Subcutaneous adipose tissue (tissue), 4 donors: ENCODE measurements around the gene CEP72. TPM values are rescaled to one million over a fixed set of nuclear protein-coding genes. Genes with fewer than 3 reads are reported as not detected.

Experiments
- total RNA-seq, 4 donors: library from RNA; depleted of rRNA; stranded (reverse); fragments of >200 nt; gene quantifications; one replicate each; pipeline ENCODE4 v1.1.0, GENCODE V29; 2016
- TF ChIP-seq, protein P1 (sequence below): fragments of 450-650 bp; IDR thresholded peaks from one replicate; pipeline ENCODE4 v1.5.1; 2016; ENCODE audit warnings: low read depth, mild to moderate bottlenecking, control low read depth, antibody characterized with exemption, moderate library complexity

Gene CEP72
- total RNA-seq, 4 donors from 2014 or later = 1.8 to 5.3 (median 2.9) TPM

- TF ChIP-seq, protein P1, sequence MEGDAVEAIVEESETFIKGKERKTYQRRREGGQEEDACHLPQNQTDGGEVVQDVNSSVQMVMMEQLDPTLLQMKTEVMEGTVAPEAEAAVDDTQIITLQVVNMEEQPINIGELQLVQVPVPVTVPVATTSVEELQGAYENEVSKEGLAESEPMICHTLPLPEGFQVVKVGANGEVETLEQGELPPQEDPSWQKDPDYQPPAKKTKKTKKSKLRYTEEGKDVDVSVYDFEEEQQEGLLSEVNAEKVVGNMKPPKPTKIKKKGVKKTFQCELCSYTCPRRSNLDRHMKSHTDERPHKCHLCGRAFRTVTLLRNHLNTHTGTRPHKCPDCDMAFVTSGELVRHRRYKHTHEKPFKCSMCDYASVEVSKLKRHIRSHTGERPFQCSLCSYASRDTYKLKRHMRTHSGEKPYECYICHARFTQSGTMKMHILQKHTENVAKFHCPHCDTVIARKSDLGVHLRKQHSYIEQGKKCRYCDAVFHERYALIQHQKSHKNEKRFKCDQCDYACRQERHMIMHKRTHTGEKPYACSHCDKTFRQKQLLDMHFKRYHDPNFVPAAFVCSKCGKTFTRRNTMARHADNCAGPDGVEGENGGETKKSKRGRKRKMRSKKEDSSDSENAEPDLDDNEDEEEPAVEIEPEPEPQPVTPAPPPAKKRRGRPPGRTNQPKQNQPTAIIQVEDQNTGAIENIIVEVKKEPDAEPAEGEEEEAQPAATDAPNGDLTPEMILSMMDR = no peak
These were observed 26.0 kb upstream of the CEP72 start for GRCh38 chr5:585962-586628.

- TF ChIP-seq, protein P1 = no peak
These were observed 25.3 kb upstream of the CEP72 start for GRCh38 chr5:586751-587285.

- TF ChIP-seq, protein P1 = no peak
These were observed 24.7 kb upstream of the CEP72 start for GRCh38 chr5:587403-587802.

DNA sequence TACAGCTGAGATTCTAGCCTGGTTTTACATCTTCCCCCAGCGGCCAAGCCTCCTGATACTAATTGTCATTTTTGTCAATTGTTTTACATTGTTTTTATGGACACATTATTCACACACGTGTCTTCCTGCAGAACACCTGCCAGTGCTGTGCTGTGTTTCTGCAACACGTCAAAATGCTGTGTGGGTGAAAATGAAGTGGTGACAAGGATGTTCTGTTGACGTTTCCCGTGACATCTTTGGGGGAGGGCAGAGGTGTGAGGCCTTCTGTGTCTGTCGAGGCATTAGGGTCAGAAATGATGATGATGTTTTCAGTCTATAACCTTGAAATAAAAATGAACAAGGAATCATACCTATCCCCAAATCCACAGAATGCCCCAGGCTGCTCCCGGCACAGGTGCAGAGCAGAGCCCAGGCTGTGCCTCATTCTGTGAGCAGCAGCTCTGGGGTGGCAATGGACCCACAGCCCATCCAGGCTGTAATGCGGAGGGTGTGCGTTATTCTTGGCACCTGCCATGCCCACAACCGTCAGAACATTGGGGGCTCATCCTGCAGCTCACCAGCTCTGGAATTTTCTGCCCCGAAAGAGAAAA is 23.6 kb upstream of the CEP72 start:
- TF ChIP-seq, protein P1 = no peak

DNA sequence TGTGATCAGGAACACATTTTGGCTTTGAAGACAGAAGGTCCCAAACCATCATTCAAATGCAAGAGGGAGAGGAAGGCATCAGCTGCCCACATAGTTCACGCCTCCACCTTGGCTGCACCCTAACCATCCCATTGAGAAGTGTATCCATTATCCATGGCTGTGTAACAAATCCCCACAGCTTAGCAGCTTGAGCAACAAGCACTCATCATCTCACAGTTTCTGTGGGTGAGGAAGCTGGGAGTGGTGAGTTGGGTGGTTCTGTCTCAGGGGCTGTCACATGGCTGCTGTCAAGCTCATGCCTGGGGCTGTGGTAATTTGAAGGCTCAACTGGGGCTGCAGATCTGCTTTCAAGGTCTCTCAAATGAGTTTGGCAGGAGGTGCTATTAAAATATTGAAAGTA is 23.0 kb upstream of the CEP72 start:
- TF ChIP-seq, protein P1 = no peak

GRCh38 chr5:589588-589987 is 22.6 kb upstream of the CEP72 start:
- TF ChIP-seq, protein P1 = no peak

- TF ChIP-seq, protein P1 = no peak
These were observed 21.8 kb upstream of the CEP72 start for GRCh38 chr5:590346-590745.
